Keratinocyte (primary cell): ENCODE measurements around the gene CCDC175. TPM values are rescaled to one million over a fixed set of nuclear protein-coding genes. Genes with fewer than 3 reads are reported as not detected.

ENCODE experiments used
- DNase-seq: peaks from one replicate; pipeline ENCODE4 v3.0.0-alpha.2; 2011; ENCODE audit warnings: low read depth, missing footprints, low spot score
- FAIRE-seq: peaks from 2 replicates; lab custom pipeline; 2011; peaks lifted over from hg19 to GRCh38; lab: Jason Lieb, UNC
- H2AFZ ChIP-seq: 2 replicates; pipeline ENCODE4 v1.6.0; 2012; ENCODE audit warnings: low read length, control low read depth, inconsistent platforms; ENCODE audit not compliant: control insufficient read depth
- H3K27ac ChIP-seq: 2 replicates; pipeline ENCODE4 v1.5.1; 2011; ENCODE audit warnings: low read length; ENCODE audit not compliant: control insufficient read depth, insufficient read depth
- H3K27me3 ChIP-seq: 3 replicates; pipeline ENCODE4 v1.6.0; 2011; ENCODE audit warnings: low read length; ENCODE audit not compliant: control insufficient read depth, insufficient read depth; ENCODE audit errors: extremely low read depth
- H3K36me3 ChIP-seq, 2 experiments: 2 replicates in 1 of 2; 3 replicates in 1 of 2; pipeline ENCODE4 v1.5.1; 2011; ENCODE audit warnings: low read length in 2 of 2, mild to moderate bottlenecking in 1 of 2; ENCODE audit not compliant: control insufficient read depth in 2 of 2, insufficient read depth in 2 of 2; ENCODE audit errors: extremely low read depth in 1 of 2
- H3K4me1 ChIP-seq: 3 replicates; pipeline ENCODE4 v1.5.1; 2011; ENCODE audit warnings: low read length; ENCODE audit not compliant: control insufficient read depth, insufficient read depth; ENCODE audit errors: extremely low read depth
- H3K4me2 ChIP-seq: 3 replicates; pipeline ENCODE4 v1.6.0; 2011; ENCODE audit warnings: low read depth, low read length; ENCODE audit not compliant: control insufficient read depth, insufficient read depth; ENCODE audit errors: extremely low read depth
- H3K4me3 ChIP-seq, 3 experiments: fragments of 200-600 bp in 1 of 3; sonication (generic) in 1 of 3; 2 replicates in 2 of 3; 3 replicates in 1 of 3; pipeline ENCODE4 v1.5.1; 2011 to 2016; ENCODE audit warnings: low read length in 3 of 3, mild to moderate bottlenecking in 3 of 3, control low read depth in 2 of 3, inconsistent platforms in 1 of 3, low read depth in 1 of 3, mixed read lengths in 1 of 3, mixed run types in 1 of 3, moderate library complexity in 1 of 3; ENCODE audit not compliant: control insufficient read depth in 2 of 3, insufficient read depth in 2 of 3; ENCODE audit errors: extremely low read depth in 1 of 3
- H3K79me2 ChIP-seq: 2 replicates; pipeline ENCODE4 v1.6.0; 2012; ENCODE audit warnings: low read length; ENCODE audit not compliant: control insufficient read depth, insufficient read depth
- H3K9ac ChIP-seq: 3 replicates; pipeline ENCODE4 v1.6.0; 2011; ENCODE audit warnings: low read length; ENCODE audit not compliant: control insufficient read depth, insufficient read depth; ENCODE audit errors: extremely low read depth
- H3K9me1 ChIP-seq: 3 replicates; pipeline ENCODE4 v1.6.0; 2011; ENCODE audit warnings: low read length; ENCODE audit not compliant: control insufficient read depth, insufficient read depth; ENCODE audit errors: extremely low read depth
- H3K9me3 ChIP-seq: 2 replicates; pipeline ENCODE4 v1.5.1; 2012; ENCODE audit warnings: low read depth, low read length; ENCODE audit not compliant: control insufficient read depth
- H4K20me1 ChIP-seq: 3 replicates; pipeline ENCODE4 v1.6.0; 2011; ENCODE audit warnings: low read length; ENCODE audit not compliant: control insufficient read depth, insufficient read depth; ENCODE audit errors: extremely low read depth
- EZH2 ChIP-seq: IDR thresholded peaks from one replicate; pipeline ENCODE4 v1.6.1; 2012; ENCODE audit warnings: inconsistent platforms, mild to moderate bottlenecking, low read length, moderate library complexity
- dilution Hi-C: fragments of 300-500 bp; cut with MboI; formaldehyde crosslinking; loops from one replicate; pipeline ENCODE4 v1.7.0; 2020; ENCODE audit warnings: low sequenced_read_pairs; ENCODE audit not compliant: extremely low pct_ligation_motif_present
- polyA plus RNA-seq, 5 experiments: library from polyadenylated mRNA; depleted of rRNA in 3 of 5; stranded (reverse) in 3 of 5; stranded (forward) in 1 of 5; unstranded in 1 of 5; fragments of >200 nt; gene quantifications; 1 replicate in 1 of 5; 2 replicates in 3 of 5; 3 replicates in 1 of 5; pipeline versions ENCODE4 v1.2.1 to v1.2.3, GENCODE V29; 2011 to 2012; ENCODE audit warnings: missing spikeins in 2 of 5, low read depth in 1 of 5, low replicate concordance in 1 of 5
- TF ChIP-seq, protein P1 (sequence below), 3 experiments: IDR thresholded peaks in 1 of 3; conservative IDR thresholded peaks in 1 of 3; optimal IDR thresholded peaks in 1 of 3; 2 replicates in 2 of 3; 3 replicates in 1 of 3; pipeline versions ENCODE3 to v1.5.1; 2011; ENCODE audit warnings: low read length in 3 of 3, mild to moderate bottlenecking in 3 of 3, moderate library complexity in 2 of 3, control low read depth in 1 of 3, inconsistent platforms in 1 of 3; ENCODE audit not compliant: insufficient read depth in 2 of 3; ENCODE audit errors: extremely low read depth in 1 of 3

Gene CCDC175
- polyA plus RNA-seq, 1 donor (not counting 4 experiments of a cell fraction or from before 2014, with no cell fraction given): not detected

DNA sequence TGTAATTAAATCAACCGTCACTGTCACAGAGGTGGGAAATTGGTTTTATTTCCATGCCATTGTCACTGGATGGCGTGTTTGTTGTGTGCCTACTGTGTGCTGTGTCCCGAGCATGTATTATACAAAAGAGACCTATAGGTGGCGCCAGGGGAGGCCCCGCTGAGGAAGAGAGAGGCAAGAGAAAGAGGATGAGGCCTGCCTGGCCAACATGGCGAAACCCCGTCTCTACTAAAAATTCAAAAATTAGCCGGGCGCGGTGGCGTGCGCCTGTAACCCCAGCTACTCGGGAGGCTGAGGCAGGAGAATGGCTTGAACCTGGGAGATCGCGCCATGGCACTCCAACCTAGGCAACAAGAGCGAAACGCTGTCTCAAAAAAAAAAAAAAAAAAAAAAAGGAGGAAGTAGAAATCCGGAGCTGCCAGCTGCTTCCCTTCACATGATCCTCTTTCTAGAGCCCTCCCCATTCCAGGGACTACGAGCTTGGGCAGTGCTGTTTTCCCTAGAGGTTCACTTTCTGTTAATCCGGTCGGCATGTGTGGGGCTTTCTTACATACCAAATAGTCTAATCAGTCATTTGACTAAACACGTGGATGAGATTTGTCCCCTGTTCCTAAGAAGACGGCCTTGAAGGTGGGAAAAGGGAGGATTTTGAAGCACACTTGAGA lies 6.4 kb upstream of the CCDC175 start:
- Histone ChIP-seq H3K79me2 (no peaks in the 10 kb centered on the region), H3K36me3 (no peaks in the 10 kb centered on the region), H3K9me1 (no peaks in the 10 kb centered on the region), H2AFZ (no peak overlapping the region), H3K9me3 (no peaks in the 10 kb centered on the region), H3K4me1 (no peaks in the 10 kb centered on the region), H3K27me3 (peaks cover 4% of the 10 kb centered on the region), H3K9ac (no peak overlapping the region), H3K4me3 (no peak overlapping the region), H4K20me1 (no peaks in the 10 kb centered on the region), H3K4me2 (no peak overlapping the region), H3K27ac (no peak overlapping the region)
- FAIRE-seq (no peak), DNase-seq (no peak)
- dilution Hi-C loops: no loop called here
- TF ChIP-seq, protein P1, sequence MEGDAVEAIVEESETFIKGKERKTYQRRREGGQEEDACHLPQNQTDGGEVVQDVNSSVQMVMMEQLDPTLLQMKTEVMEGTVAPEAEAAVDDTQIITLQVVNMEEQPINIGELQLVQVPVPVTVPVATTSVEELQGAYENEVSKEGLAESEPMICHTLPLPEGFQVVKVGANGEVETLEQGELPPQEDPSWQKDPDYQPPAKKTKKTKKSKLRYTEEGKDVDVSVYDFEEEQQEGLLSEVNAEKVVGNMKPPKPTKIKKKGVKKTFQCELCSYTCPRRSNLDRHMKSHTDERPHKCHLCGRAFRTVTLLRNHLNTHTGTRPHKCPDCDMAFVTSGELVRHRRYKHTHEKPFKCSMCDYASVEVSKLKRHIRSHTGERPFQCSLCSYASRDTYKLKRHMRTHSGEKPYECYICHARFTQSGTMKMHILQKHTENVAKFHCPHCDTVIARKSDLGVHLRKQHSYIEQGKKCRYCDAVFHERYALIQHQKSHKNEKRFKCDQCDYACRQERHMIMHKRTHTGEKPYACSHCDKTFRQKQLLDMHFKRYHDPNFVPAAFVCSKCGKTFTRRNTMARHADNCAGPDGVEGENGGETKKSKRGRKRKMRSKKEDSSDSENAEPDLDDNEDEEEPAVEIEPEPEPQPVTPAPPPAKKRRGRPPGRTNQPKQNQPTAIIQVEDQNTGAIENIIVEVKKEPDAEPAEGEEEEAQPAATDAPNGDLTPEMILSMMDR (optimal IDR thresholded peaks at IDR 0.05 in 1 of 3, IDR thresholded peaks at IDR 0.05 in 1 of 3, conservative IDR thresholded peaks at IDR 0.05 in 1 of 3; ENCODE audit: extremely low read depth in 1 of 3, insufficient read depth in 2 of 3, low read length in 3 of 3): no peak
- TF ChIP-seq EZH2: no peak

DNA sequence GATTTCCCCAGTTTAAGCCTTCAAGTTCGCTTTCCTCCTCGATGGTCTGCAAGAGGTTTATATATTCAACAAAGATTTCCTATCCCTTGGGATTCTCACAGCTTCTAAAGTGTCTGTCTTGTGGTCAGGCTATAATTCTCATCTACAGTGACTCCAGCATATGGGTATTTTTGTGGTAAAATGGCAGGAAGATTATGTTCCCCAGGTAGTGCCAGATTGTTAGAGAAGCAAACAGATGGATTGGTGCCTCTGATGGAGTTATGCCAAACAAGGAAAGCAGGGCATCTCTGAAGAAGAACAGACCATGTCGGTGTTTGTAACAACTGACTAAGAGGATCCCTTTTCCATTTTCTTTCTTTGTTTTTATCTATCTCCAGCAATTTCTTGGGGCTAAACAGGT lies 5.5 kb upstream of the CCDC175 start:
- Histone ChIP-seq H3K36me3 (no peaks in the 10 kb centered on the region), H3K79me2 (no peaks in the 10 kb centered on the region), H3K4me1 (no peaks in the 10 kb centered on the region), H3K27ac (no peak overlapping the region), H3K9me1 (no peaks in the 10 kb centered on the region), H4K20me1 (no peaks in the 10 kb centered on the region), H3K4me3 (no peak overlapping the region), H2AFZ (no peak overlapping the region), H3K27me3 (peaks cover 4% of the 10 kb centered on the region), H3K9me3 (no peaks in the 10 kb centered on the region), H3K9ac (no peak overlapping the region), H3K4me2 (no peak overlapping the region)
- FAIRE-seq (no peak), DNase-seq (no peak)
- TF ChIP-seq, protein P1 (optimal IDR thresholded peaks at IDR 0.05 in 1 of 3, IDR thresholded peaks at IDR 0.05 in 1 of 3, conservative IDR thresholded peaks at IDR 0.05 in 1 of 3; ENCODE audit: extremely low read depth in 1 of 3, insufficient read depth in 2 of 3, low read length in 3 of 3): no peak
- TF ChIP-seq EZH2: no peak
- dilution Hi-C loops: no loop called here
